Mucosa of stomach (tissue), 1 donor: ENCODE measurements around the gene MAGI2.
A peak's percentile ranks its signal among the peaks of the same experiment; 100 is the strongest.

Source experiments
- H3K27me3 ChIP-seq: one replicate; pipeline ENCODE4 v1.7.0; 2013; ENCODE audit warnings: mild to moderate bottlenecking, low read length; ENCODE audit not compliant: control insufficient read depth, insufficient read depth
- H3K36me3 ChIP-seq: one replicate; pipeline ENCODE4 v1.7.0; 2013; ENCODE audit warnings: low read length; ENCODE audit not compliant: control insufficient read depth, insufficient read depth
- H3K4me1 ChIP-seq: one replicate; pipeline ENCODE4 v1.7.0; 2013; ENCODE audit warnings: mild to moderate bottlenecking, low read length; ENCODE audit not compliant: control insufficient read depth, insufficient read depth
- H3K4me3 ChIP-seq: one replicate; pipeline ENCODE4 v1.7.0; 2013; ENCODE audit warnings: low read length
- H3K9ac ChIP-seq: one replicate; pipeline ENCODE4 v1.7.0; 2013; ENCODE audit warnings: mild to moderate bottlenecking, low read length, moderate library complexity
- H3K9me3 ChIP-seq: one replicate; pipeline ENCODE4 v1.7.0; 2013; ENCODE audit warnings: mild to moderate bottlenecking, low read length, moderate library complexity; ENCODE audit not compliant: control insufficient read depth
- donor health status: Pancreatic carcinoma.

The MAGI2 gene

DNA sequence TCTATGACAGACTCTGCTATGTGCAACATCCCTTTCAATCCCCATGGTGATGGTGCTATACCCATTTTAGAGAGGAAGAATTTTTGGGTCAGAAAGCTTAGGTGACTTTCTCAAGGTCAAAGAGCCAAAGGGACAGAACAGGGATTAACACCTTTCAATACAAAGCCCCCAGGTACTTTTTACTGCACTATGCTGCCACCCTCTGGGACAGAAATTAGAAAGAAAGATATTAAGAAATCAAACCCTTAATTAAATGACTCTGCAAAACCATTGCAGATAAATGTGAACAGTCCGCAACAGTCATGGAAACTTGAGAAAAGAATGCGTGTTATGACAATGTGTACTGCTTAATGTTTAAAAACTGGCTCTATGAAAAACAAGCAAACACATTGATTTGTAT lies 673.7 kb downstream of the MAGI2 start:
- H3K36me3 ChIP-seq, result no peaks in the 10 kb centered on the region
- H3K9ac ChIP-seq, result no peak overlapping the region
- H3K27me3 ChIP-seq, result no peaks in the 10 kb centered on the region
- no peaks in the 10 kb centered on the region for H3K9me3 ChIP-seq
- H3K4me3 ChIP-seq, result no peak overlapping the region
- H3K4me1 ChIP-seq, result no peaks in the 10 kb centered on the region

DNA sequence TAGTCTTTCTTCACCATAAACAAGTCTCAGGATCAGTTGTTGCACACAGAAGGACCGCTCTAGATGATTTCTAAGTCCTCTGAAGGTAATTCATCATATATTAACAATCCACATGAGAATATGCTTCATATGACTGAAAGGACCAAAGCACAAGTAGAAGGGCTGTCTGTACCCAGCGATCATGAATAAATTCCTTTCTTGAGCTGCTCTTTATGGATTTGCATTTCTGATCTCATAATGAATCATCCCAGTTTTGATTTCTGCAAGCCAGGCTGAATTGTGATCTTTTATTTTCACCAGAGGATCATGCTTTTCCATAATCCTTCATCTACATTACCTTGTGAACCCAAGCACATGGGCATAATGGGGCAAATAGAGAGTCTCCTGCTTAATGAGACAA lies 675.6 kb downstream of the MAGI2 start:
- no peak overlapping the region for H3K9ac ChIP-seq
- no peak overlapping the region for H3K4me3 ChIP-seq
- H3K4me1 ChIP-seq, result no peaks in the 10 kb centered on the region
- H3K36me3 ChIP-seq, result no peaks in the 10 kb centered on the region
- H3K9me3 ChIP-seq, result no peaks in the 10 kb centered on the region
- no peaks in the 10 kb centered on the region for H3K27me3 ChIP-seq

DNA sequence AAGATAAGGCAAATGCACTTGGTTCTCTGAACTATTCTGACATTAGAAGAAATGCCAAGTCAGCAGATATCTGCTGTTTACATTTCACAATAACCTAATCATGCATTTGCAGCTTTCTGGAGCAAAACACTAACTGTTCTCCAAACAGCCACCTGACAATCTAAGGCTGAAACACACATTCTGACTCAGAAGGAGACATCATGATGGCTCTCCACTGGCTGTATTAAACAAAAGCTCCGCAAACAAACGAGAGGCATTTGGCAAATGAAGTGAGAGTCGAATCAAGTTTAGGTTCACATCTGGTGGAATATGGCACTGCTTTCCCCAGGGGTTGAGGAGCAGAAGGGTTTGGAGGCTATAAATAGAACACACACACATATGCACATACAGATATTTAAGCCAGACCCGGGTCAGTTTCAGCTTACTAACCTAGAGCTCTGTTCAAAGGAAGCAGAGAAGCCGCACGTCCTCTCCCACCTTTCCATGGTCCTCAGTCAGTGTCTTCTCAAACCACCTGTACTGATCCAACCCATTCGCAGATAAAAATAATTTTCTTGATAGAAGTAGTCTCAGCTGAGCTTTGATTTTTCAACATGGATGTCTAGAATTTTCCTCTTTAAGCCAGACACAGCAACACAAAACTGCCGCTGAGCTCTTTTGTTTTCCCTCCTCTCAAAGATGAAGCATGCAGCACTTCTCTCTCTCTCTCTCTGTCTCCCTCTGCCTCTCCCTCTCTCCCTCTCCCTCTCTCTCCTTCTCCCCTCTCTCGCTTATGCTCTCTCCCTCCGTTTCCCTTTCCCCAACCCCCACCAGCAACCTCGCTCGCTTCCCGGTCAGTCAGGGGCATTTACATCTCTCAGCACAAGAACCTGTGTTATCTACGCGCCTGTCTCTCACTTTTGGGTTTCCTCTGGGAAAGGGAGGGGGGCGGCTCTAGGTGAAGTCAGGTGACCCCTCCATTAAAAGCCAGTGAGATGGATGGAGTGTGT lies 682.8 kb downstream of the MAGI2 start:
- H3K9ac ChIP-seq, result no peak overlapping the region

DNA sequence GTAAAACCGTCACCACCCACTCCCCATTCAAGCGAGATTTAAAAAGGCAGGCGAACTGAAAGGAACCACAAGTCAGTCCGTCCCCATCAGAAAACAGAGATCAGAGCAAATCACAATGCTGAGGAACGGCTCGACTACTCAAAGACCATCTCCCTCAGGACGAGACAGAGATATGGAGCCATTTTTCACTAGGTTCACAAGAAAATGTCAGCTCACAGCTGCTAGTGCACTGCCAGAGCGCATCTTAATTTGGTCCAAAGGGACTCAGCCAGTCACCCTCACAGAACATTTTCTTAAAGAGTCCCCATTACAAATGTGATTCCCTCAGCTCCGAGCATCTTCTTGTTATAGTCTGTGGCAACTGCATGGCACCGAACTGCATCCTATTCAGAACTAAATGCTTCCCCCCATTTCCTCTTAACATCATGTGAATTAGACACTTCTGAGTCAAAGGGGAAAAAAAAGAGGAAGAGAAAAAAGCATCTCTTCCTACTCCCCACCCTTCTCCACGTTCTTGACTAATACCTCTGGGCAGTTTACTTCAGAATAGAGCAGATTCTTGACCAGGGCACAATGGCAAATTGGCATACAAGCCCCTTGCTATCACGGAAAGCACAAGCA lies 683.9 kb downstream of the MAGI2 start:
- H3K36me3 ChIP-seq, result no peaks in the 10 kb centered on the region
- H3K27me3 ChIP-seq, result peaks cover 10% of the 10 kb centered on the region
- peak overlapping the region; percentile 1 for H3K9ac ChIP-seq
- no peak overlapping the region for H3K4me3 ChIP-seq
- H3K4me1 ChIP-seq, result no peaks in the 10 kb centered on the region
- H3K9me3 ChIP-seq, result no peaks in the 10 kb centered on the region

More for the DNA sequence above, 682.8 kb downstream of the MAGI2 start:
- H3K27me3 ChIP-seq, result peaks cover 10% of the 10 kb centered on the region
- no peaks in the 10 kb centered on the region for H3K36me3 ChIP-seq
- no peak overlapping the region for H3K4me3 ChIP-seq
- no peaks in the 10 kb centered on the region for H3K4me1 ChIP-seq
- H3K9me3 ChIP-seq, result no peaks in the 10 kb centered on the region

DNA sequence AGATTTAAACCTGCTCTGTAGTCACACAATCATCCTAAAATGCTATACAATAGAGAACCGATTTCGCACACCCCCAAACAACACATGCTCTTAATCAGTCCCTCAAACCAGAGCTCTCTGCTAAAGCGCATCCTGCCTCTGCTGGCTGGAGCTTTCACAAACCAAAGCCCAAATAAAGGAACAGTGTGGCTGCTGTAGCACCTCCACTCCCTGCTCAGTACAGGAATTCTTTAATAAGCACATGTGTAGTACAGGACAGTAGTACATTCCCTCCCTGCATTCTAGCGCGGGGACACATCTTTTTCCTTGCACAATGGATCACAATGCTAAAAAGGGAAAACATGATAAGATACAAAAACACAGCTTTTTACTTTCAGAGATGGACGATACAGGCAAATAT lies 684.6 kb downstream of the MAGI2 start:
- Histone ChIP-seq H3K9me3 (no peaks in the 10 kb centered on the region), H3K36me3 (no peaks in the 10 kb centered on the region), H3K9ac (no peak overlapping the region), H3K4me1 (no peaks in the 10 kb centered on the region), H3K4me3 (no peak overlapping the region), H3K27me3 (peaks cover 10% of the 10 kb centered on the region)

DNA sequence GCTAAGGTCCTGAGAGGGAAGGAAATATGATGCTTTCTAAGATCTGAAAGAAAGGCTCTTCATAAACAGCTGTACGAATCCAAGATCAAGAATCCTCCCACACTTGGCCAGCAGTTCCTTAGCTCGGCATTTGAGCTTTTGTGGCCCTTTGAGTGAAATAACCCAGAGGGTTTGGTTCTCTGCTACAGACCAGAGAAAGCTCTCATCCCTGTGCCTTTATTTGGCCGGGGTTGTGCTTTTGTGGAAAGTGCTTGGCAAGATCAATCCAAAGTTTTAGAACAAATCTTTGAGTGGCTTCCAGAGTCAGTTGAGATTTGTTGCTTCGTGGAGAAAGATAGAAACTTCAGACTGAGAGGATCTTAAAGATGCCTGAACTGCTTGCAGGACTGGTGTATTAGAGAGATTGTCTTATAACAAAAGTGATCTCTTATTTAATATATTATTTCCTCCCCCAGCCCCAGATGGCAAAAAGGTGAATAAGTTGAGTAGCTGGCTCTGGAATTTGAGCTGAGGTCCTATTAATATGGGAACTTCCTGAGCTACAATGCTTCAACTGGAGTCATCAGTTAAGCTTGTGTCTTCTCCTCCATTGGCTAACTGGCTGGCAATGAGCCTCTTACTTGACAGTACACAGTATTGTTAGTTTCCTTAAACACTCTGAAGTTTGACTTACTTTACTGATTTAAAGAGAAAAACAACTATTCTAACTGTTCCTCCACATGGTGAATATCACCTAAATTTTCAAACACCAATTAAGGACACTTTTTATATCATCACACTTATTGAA lies 687.3 kb downstream of the MAGI2 start:
- H3K4me3 ChIP-seq, result no peak overlapping the region
- no peak overlapping the region for H3K9ac ChIP-seq
- peaks cover 10% of the 10 kb centered on the region for H3K27me3 ChIP-seq
- H3K9me3 ChIP-seq, result no peaks in the 10 kb centered on the region
- no peaks in the 10 kb centered on the region for H3K4me1 ChIP-seq
- H3K36me3 ChIP-seq, result no peaks in the 10 kb centered on the region

DNA sequence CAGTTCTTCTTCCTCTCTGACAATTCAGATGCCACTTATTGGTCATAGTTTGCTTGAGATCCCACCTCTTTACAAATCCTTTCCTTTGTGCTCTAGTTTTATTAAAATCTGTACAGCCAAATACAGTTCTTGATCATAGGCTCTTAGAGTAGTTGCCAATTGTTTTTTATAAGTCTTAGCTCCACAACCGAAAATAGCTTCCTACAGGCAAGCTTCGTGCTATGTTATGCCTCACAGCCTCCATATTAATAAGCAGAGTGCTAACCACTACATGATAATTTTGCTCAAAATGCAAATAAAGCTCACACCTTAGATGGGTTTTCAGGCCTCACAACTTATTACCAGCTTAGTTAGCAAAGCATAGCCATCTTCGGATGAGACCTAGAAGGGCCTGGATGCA lies 688.9 kb downstream of the MAGI2 start:
- Histone ChIP-seq H3K4me3 (no peak overlapping the region), H3K36me3 (no peaks in the 10 kb centered on the region), H3K9me3 (no peaks in the 10 kb centered on the region), H3K9ac (no peak overlapping the region), H3K4me1 (no peaks in the 10 kb centered on the region), H3K27me3 (no peaks in the 10 kb centered on the region)

DNA sequence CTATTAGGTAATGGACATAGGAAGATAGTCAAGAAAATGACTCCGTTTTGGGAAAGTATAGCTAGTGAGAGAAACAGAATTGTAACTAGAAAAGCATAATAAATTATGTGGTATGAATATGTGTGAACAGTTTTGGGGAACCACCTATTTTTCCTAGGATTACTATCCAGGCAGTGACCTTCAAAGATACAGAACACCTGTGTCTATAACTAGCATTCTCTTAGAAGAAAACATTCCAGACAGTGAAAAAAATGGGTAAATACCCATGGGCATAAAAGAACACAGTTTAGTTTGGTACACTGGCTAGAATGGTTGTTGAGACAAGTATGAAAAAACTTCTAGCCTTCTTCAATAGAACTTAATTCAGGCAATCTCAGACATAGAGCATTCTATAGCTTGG lies 690.8 kb downstream of the MAGI2 start:
- no peak overlapping the region for H3K9ac ChIP-seq
- H3K4me1 ChIP-seq, result no peaks in the 10 kb centered on the region
- H3K4me3 ChIP-seq, result no peak overlapping the region
- H3K36me3 ChIP-seq, result no peaks in the 10 kb centered on the region
- H3K9me3 ChIP-seq, result no peaks in the 10 kb centered on the region
- no peaks in the 10 kb centered on the region for H3K27me3 ChIP-seq

DNA sequence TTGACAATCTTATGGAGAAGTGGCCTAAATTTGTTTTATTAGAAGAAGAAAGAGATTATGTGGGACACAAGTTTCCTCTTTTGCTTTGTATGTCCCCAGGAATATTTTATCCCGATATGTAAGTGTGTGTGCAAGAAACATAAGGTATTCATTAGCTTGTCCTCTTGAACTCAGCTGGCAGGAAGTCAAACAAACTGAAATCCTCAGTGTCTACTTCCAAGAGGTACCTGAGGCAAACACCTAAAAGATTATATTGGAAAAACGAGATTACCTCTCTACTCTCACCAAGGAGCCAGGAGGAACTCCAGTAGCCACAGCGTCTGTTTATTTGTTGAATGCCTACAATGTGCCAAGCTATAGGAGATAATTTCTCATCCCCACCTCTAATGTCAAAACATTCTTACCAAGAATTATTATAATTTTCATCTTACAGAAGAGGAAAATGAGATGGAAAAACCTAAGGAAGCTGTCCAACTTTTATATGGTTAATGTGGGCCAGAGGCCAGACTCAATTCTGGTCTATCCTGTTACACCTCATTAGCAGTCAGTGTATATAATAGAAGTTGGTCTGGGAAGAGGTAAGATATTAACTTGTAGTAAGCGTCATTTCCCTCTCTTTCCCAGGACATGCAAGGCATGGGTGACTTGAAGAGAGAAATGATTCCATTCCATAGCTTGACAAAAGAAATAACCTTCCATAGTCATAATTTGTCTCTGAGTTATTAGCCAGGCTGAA lies 692.7 kb downstream of the MAGI2 start:
- H3K9me3 ChIP-seq, result no peaks in the 10 kb centered on the region
- no peaks in the 10 kb centered on the region for H3K4me1 ChIP-seq
- H3K4me3 ChIP-seq, result no peak overlapping the region
- H3K27me3 ChIP-seq, result no peaks in the 10 kb centered on the region
- H3K9ac ChIP-seq, result no peak overlapping the region
- no peaks in the 10 kb centered on the region for H3K36me3 ChIP-seq

DNA sequence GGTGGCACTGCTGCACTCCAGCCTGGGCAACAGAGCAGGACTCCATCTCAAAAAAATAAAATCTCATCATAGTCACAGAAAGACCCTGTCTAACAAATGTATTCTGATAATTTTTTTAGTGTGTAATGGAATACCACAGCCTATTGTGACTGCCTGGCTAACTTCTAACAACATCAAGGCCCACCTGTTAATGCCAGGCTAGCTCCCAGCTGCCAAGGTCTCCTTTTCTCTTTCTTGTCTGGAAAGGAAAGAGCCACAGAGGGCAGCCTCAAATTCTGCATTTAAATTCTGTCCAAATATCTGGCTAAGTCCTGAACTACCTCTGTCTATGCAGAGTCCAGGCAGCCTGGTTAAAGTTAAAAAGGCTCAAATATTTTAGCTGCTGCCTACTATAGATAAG lies 700.9 kb downstream of the MAGI2 start:
- H3K9me3 ChIP-seq, result no peaks in the 10 kb centered on the region
- H3K36me3 ChIP-seq, result no peaks in the 10 kb centered on the region
- H3K4me1 ChIP-seq, result no peaks in the 10 kb centered on the region
- H3K4me3 ChIP-seq, result no peak overlapping the region
- no peaks in the 10 kb centered on the region for H3K27me3 ChIP-seq
- H3K9ac ChIP-seq, result no peak overlapping the region

DNA sequence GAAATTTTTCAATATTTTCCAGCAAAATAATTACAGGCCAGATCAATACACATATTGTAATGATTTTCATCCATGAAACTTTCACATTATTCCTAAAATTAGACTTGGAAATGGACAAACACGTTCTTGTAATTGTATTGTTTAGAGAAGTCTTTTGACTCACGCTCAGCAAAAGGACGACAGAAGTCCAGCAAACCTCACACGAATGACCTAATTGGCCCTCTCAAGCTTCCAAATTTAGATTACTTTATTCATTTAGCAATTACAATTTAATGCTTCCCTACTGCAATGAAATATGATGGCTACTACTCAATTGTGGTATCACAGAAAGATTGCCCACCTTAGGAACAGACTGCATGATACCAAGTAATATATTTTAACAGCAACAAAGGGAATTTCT lies 702.2 kb downstream of the MAGI2 start:
- Histone ChIP-seq H3K9me3 (no peaks in the 10 kb centered on the region), H3K9ac (no peak overlapping the region), H3K36me3 (no peaks in the 10 kb centered on the region), H3K4me3 (no peak overlapping the region), H3K27me3 (no peaks in the 10 kb centered on the region), H3K4me1 (no peaks in the 10 kb centered on the region)
